Measurements from ENCODE around the gene CEP104. TPM values are rescaled to one million over a fixed set of nuclear protein-coding genes. Genes with fewer than 3 reads are reported as not detected.

Gene CEP104
- polyA plus RNA-seq, 1 donor from 2014 or later: 8.1 TPM

- H3K36me3 ChIP-seq (ENCODE audit: insufficient read depth, low read length): no peaks in the 10 kb centered on the region
- H3K79me2 ChIP-seq (replicated peaks; ENCODE audit: insufficient read depth, low read length): no peaks in the 10 kb centered on the region
- no peaks in the 10 kb centered on the region for H4K20me1 ChIP-seq (ENCODE audit: insufficient read depth)
- H3K27ac ChIP-seq (ENCODE audit: low read length): no peak overlapping the region
- H3K4me2 ChIP-seq (ENCODE audit: low read length): no peak overlapping the region
- TF ChIP-seq EZH2 (IDR thresholded peaks at IDR 0.05; ENCODE audit: borderline replicate concordance, insufficient read depth, low read length, poor library complexity, severe bottlenecking) (no peak), EP300 (conservative IDR thresholded peaks at IDR 0.05; ENCODE audit: poor library complexity, severe bottlenecking) (no peak), MXI1 (conservative IDR thresholded peaks at IDR 0.05; ENCODE audit: poor library complexity, severe bottlenecking) (no peak), CTCF (IDR thresholded peaks at IDR 0.05; ENCODE audit: poor library complexity, severe bottlenecking) (no peak), POLR2AphosphoS5 (IDR thresholded peaks at IDR 0.05) (no peak), REST (IDR thresholded peaks at IDR 0.05; ENCODE audit: borderline replicate concordance) (no peak), SMC3 (conservative IDR thresholded peaks at IDR 0.05; ENCODE audit: poor library complexity) (no peak), RAD21 (conservative IDR thresholded peaks at IDR 0.05) (no peak), TAF1 (IDR thresholded peaks at IDR 0.05; ENCODE audit: low read depth) (no peak)
- H3K9me2 ChIP-seq (ENCODE audit: insufficient read depth, low read length): no peaks in the 10 kb centered on the region
- no peaks in the 10 kb centered on the region for H3K27me3 ChIP-seq (ENCODE audit: insufficient read depth, low read depth, low read length)
- no peaks in the 10 kb centered on the region for H3F3A ChIP-seq (ENCODE audit: insufficient read depth, low read length, poor library complexity, severe bottlenecking)
- H3K9ac ChIP-seq (ENCODE audit: low read length): no peak overlapping the region
- no peak overlapping the region for H2AFZ ChIP-seq (ENCODE audit: low read depth, low read length)
- H3K4me3 ChIP-seq (ENCODE audit: low read length): no peak overlapping the region
- no peaks in the 10 kb centered on the region for H3K9me3 ChIP-seq (ENCODE audit: low read length)
Observed at GRCh38 chr1:3777078-3777547, 79.9 kb downstream of the CEP104 start.

DNA sequence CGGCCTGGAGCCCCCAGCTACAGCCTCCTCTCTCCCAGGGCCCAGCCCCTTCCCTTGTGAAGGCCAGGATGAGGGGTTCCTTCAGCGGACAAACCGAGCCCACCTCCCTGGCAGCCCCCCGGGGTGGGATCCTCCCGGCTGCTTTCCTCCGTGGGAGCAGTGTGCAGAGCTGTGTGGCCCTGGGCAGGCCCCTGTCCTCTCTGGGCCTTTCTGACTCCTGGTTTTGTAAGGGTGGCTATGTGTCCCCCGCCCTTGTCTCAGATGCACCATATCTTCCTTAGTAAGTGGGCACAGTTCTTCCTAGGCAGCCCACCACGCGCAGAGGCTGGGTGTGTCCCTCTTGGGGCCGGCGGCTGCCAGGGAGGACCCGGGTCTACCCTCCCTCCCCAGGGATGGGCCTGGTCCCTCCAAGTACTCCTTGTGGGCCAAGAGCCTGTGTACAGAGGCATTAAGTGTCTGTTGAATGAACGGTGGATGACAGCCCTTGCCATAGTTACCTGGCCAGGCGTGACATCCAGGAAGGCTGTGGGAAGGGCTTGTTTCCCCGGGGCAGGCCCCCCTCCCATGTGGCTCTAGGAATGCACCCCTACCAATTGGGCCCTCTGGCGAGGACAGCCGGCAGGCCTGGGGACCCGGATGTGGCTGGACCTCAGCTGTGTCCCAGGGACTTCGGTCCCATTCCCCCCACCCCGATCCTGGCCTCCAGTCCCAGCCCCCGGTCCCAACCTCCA is 80.6 kb downstream of the CEP104 start:
- Histone ChIP-seq H3K4me2 (ENCODE audit: low read length) (no peak overlapping the region), H3K36me3 (ENCODE audit: insufficient read depth, low read length) (no peaks in the 10 kb centered on the region), H4K20me1 (ENCODE audit: insufficient read depth) (no peaks in the 10 kb centered on the region), H3K79me2 (replicated peaks; ENCODE audit: insufficient read depth, low read length) (no peaks in the 10 kb centered on the region), H2AFZ (ENCODE audit: low read depth, low read length) (no peak overlapping the region), H3K9ac (ENCODE audit: low read length) (no peak overlapping the region), H3K27me3 (ENCODE audit: insufficient read depth, low read depth, low read length) (peaks cover 4% of the 10 kb centered on the region), H3F3A (ENCODE audit: insufficient read depth, low read length, poor library complexity, severe bottlenecking) (no peaks in the 10 kb centered on the region), H3K9me2 (ENCODE audit: insufficient read depth, low read length) (no peaks in the 10 kb centered on the region), H3K9me3 (ENCODE audit: low read length) (no peaks in the 10 kb centered on the region), H3K4me3 (ENCODE audit: low read length) (no peak overlapping the region), H3K27ac (ENCODE audit: low read length) (no peak overlapping the region)
- no peak for TF ChIP-seq REST (IDR thresholded peaks at IDR 0.05; ENCODE audit: borderline replicate concordance)
- TF ChIP-seq MXI1 (conservative IDR thresholded peaks at IDR 0.05; ENCODE audit: poor library complexity, severe bottlenecking): no peak
- TF ChIP-seq POLR2AphosphoS5 (IDR thresholded peaks at IDR 0.05): no peak
- no peak for TF ChIP-seq SMC3 (conservative IDR thresholded peaks at IDR 0.05; ENCODE audit: poor library complexity)
- no peak for TF ChIP-seq CTCF (IDR thresholded peaks at IDR 0.05; ENCODE audit: poor library complexity, severe bottlenecking)
- no peak for TF ChIP-seq EP300 (conservative IDR thresholded peaks at IDR 0.05; ENCODE audit: poor library complexity, severe bottlenecking)
- no peak for TF ChIP-seq RAD21 (conservative IDR thresholded peaks at IDR 0.05)
- TF ChIP-seq TAF1 (IDR thresholded peaks at IDR 0.05; ENCODE audit: low read depth): no peak
- no peak for TF ChIP-seq EZH2 (IDR thresholded peaks at IDR 0.05; ENCODE audit: borderline replicate concordance, insufficient read depth, low read length, poor library complexity, severe bottlenecking)

Measured in neural cell (in vitro differentiated cells).